GM19467 (cell line): Measurements from ENCODE around the gene IZUMO2.
"Not testable (repeated sequence)": the region's sequence is repeated elsewhere in the genome, so short reads cannot be mapped to it uniquely, and the experiment has no call there.

ENCODE experiments used
- ATAC-seq: cut with Tn5 transposase; IDR thresholded peaks from one replicate; pipeline ENCODE4 v1.9.1; 2021; ENCODE audit warnings: mild to moderate bottlenecking, moderate library complexity; ENCODE audit not compliant: unreplicated experiment

The IZUMO2 gene

DNA sequence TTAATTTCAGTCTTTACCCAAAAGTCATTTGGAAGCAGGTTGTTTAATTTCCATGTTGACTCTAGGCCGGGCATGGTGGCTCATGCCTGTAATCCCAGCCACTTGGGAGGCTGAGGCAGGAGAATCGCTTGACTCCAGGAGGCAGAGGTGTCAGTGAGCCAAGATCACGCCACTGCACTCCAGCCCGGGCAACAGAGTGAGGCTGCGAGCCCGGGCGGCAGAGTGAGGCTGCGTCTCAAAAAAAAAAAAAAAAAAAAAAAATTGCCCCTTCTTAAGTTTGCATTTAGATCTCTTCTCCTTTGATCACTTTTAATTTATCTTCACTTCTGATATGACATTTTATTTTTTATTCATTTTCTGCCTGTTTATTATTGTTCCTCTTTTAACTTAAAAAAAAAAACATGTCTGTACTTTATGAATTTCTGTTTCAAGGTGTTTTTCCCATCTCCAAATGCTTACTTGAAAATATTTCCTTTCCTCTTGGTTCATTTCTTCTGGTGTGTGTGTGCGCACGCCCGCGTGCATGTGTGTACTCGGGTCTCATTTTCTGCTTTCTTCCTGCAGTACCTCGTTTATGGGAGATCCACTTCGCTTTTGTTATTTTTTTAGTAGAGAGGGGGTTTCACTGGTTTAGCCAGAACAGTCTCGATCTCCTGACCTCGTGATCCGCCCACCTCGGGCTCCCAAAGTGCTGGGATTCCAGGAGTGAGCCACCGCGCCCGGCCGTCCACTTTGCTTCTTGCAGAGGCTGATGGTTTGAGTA lies 26.3 kb downstream of the IZUMO2 start:
- ATAC-seq, result not testable (repeated sequence)

DNA sequence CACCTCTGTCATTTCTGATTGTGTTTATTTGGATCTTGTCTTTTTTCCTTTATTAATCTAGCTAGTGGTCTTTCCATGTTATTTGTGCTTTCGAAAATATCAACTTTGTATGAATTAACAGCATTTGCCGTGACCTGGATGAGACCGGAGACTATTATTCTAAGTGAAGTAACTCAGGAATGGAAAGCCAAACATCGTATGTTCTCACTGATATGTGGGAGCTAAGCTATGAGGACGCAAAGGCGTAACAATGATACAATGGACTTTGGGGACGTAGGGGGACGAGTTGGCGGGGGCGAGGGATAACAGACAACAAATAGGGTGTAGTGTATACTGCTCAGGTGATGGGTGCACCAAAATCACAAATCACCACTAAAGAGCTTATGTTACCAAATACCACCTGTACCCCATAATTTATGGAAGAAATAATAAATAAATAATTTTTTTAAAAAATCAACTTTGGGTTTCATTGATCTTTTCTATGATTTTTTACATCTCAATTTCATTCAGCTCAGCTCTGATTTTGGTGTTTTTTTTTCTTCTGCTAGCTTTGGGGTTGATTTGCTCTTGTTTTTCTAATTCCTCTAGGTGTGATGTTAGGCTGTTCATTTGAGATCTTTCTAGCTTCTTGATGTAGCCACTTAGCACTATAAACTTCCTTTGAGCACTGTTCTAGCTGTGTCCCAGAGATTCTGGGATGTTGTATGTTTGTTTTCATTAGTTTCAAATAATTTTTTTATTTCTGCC lies 27.1 kb downstream of the IZUMO2 start:
- ATAC-seq, result not testable (repeated sequence)

DNA sequence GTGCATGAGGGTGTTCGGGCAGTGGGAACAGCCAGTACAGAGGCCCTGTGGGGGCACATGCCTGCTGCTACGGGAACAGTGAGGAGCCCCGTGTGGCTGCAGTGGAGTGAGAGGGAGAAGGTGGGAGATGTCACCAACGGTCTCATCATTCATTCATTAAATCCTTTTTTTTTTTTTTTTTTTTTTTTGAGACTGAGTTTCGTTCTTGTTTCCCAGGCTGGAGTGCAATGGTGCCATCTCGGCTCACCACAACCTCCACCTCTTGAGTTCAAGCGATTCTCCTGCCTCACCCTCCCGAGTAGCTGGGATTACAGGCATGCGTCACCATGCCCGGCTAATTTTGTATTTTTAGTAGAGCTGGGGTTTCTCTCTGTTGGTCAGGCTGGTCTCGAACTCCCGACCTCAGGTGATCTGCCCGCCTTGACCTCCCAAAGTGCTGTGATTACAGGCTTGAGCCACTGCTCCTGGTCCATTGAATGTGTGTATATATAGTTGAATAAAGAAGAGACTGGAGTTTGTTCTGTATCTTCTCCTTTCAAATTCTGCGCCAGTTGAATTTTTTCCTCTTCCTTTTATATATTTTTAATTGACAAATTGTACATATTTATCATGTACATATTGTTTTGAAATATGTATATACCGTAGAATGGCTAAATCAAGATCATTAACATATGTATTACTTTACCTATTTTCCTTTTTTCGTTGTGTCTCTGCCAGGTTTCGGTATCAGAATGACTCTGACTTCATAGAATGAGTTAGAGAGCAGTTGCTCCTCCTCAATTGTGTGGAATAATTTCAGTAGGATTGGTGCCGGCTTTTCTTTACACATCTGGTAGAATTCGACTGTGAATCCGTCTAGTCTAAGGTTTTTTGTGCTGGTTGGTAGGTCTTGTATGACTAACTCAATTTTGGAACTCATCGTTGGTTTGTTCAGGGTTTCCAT lies 28.0 kb downstream of the IZUMO2 start:
- not testable (repeated sequence) for ATAC-seq

DNA sequence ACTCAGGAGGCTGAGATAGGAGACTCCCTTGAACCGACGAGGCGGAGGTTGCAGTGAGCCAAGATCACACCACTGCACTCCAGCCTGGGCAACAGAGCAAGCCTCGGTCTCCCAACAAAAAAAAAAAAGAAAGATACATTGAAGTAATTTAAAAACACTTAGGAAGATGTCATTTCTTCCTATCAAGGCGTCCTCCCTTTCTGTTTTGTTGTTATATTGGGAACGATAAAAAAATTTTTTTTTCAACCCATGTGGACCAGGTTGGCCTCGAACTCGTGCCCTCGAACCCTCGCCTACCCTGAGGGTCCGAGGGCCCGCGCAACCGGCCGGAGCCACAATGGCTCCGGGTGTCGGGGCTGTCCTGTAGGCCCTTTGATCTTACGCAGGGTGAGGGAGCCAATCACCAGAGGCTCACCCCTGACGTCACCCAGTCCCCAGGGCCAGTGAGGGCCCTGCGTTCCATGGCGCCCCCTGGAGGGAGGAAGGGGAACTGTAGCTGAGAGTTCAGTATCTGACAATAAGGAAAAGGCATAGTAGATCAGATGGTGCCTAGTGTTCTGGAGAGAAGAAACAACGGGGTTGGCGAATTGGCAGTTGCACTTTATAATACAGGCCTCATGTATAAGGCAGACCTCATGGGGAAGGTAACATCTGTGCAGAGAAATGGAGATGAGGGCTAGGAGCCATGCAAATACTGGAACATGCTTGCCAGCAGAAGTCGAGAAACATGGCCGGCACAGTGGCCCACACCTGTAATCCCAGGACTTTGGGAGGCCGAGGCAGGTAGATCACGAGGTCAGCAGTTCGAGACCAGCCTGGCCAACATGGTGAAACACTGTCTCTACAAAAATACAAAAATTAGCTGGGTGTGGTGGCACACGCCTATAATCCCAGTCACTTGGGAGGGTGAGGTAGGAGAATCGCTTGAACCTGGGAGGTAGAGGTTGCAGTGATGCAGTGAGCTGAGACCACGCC lies 29.3 kb downstream of the IZUMO2 start:
- not testable (repeated sequence) for ATAC-seq

DNA sequence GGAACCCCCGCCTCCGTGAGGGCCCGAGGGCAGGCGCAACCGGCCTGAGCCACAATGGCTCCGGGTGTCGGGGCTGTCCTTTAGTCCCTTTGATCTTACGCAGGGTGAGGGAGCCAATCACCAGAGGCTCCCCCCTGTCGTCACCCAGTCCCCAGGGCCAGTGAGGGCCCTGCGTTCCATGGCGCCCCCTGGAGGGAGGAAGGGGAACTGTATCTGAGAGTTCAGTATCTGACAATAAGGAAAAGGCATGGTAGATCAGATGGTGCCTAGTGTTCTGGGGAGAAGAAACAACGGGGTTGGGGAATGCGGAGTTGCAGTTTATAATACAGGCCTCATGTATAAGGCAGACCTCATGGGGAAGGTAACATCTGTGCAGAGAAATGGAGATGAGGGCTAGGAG lies 59.1 kb downstream of the IZUMO2 start:
- ATAC-seq, result not testable (repeated sequence)

DNA sequence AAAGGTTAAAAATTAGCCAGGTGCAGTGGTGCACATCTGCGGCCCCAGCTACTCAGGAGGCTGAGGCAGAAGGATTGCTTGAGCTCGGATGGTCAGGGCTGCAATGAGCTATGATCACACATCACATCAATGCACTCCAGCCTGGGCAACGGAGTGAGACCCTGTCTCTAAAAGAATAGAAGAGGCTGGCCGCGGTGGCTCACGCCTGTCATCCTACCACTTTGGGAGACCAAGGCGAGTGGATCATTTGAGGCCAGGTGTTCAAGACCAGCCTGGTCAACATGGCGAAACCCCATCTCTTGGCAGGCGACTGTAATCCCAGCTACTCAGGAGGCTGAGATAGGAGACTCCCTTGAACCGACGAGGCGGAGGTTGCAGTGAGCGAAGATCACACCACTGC lies 59.7 kb downstream of the IZUMO2 start:
- ATAC-seq, result not testable (repeated sequence)
